ENCODE measurements around the gene CD79B. TPM values are rescaled to one million over a fixed set of nuclear protein-coding genes. Genes with fewer than 3 reads are reported as not detected.
"Not testable (repeated sequence)": the region's sequence is repeated elsewhere in the genome, so short reads cannot be mapped to it uniquely, and the experiment has no call there.

CD79B gene
- total RNA-seq, 1 experiment from 2014 or later, result 0.10 TPM

GRCh38 chr17:63911041-63911635 is 21.0 kb downstream of the CD79B start, which contains the start of gene CSHL1:
Gene CSHL1 (minus strand): TSS chr17:63911258. CDS start chr17:63911196, 62 bp downstream.
- DNase-seq (ENCODE audit: low spot score), result no peak

GRCh38 chr17:63910096-63910495 is 22.0 kb downstream of the CD79B start:
- no peak for DNase-seq (ENCODE audit: low spot score)

- not testable (repeated sequence) for DNase-seq (ENCODE audit: low spot score)
Measured at GRCh38 chr17:63909586-63909985, 22.5 kb downstream of the CD79B start.

GRCh38 chr17:63907161-63907778 is 24.9 kb downstream of the CD79B start:
- DNase-seq (ENCODE audit: low spot score), result peak; percentile 27

GRCh38 chr17:63904796-63905195 is 27.3 kb downstream of the CD79B start:
- not testable (repeated sequence) for DNase-seq (ENCODE audit: low spot score)

- not testable (repeated sequence) for DNase-seq (ENCODE audit: low spot score)
Measured at GRCh38 chr17:63903787-63904201, 28.3 kb downstream of the CD79B start.

GRCh38 chr17:63901971-63902370 is 30.2 kb downstream of the CD79B start:
- not testable (repeated sequence) for DNase-seq (ENCODE audit: low spot score)

GRCh38 chr17:63898899-63899798 is 33.0 kb downstream of the CD79B start:
- DNase-seq (ENCODE audit: low spot score), result not testable (repeated sequence)

GRCh38 chr17:63896524-63897354 is 35.4 kb downstream of the CD79B start, which contains the start of gene CSH1:
Gene CSH1 (minus strand): TSS chr17:63896574. CDS start chr17:63896511, 63 bp downstream.
- DNase-seq (ENCODE audit: low spot score), result not testable (repeated sequence)

- DNase-seq (ENCODE audit: low spot score), result not testable (repeated sequence)
Measured at GRCh38 chr17:63894821-63895220, 37.3 kb downstream of the CD79B start.

GRCh38 chr17:63894021-63894420 is 38.1 kb downstream of the CD79B start:
- DNase-seq (ENCODE audit: low spot score), result not testable (repeated sequence)

GRCh38 chr17:63892316-63893037 is 39.7 kb downstream of the CD79B start:
- DNase-seq (ENCODE audit: low spot score), result peak; percentile 15

- DNase-seq (ENCODE audit: low spot score), result peak; percentile 25
Measured at GRCh38 chr17:63889026-63889848, 42.9 kb downstream of the CD79B start.

GRCh38 chr17:63885119-63885518 is 47.0 kb downstream of the CD79B start:
- not testable (repeated sequence) for DNase-seq (ENCODE audit: low spot score)

GRCh38 chr17:63882626-63883126 is 49.5 kb downstream of the CD79B start:
- not testable (repeated sequence) for DNase-seq (ENCODE audit: low spot score)

- peak; percentile 65 for DNase-seq (ENCODE audit: low spot score)
Measured at GRCh38 chr17:63881935-63882601, 50.1 kb downstream of the CD79B start, which contains the start of gene GH2. Gene GH2 (minus strand): TSS chr17:63881944. CDS start chr17:63881801, 143 bp downstream.

- not testable (repeated sequence) for DNase-seq (ENCODE audit: low spot score)
Measured at GRCh38 chr17:63881337-63881736, 50.8 kb downstream of the CD79B start.

- no peak for DNase-seq (ENCODE audit: low spot score)
Measured at GRCh38 chr17:63880706-63881105, 51.4 kb downstream of the CD79B start.
